HepG2 (cell line): ENCODE measurements around the gene ME3. TPM values are rescaled to one million over a fixed set of nuclear protein-coding genes. Genes with fewer than 3 reads are reported as not detected.
A peak's percentile ranks its signal among the peaks of the same experiment; 100 is the strongest.

Source experiments
- AGO2 ChIP-seq: fragments of 200-400 bp; formaldehyde crosslinking; optimal IDR thresholded peaks from 2 replicates; pipeline ENCODE3; 2017; ENCODE audit warnings: mild to moderate bottlenecking, low read depth, low read length, moderate library complexity
- ELF4 ChIP-seq: sonication (generic); formaldehyde crosslinking; IDR thresholded peaks from 2 replicates; pipeline ENCODE4 v1.5.0; 2020; ENCODE audit warnings: missing genetic modification reagents, mild to moderate bottlenecking, moderate library complexity, borderline replicate concordance
- FOXA3 ChIP-seq: IDR thresholded peaks from 2 replicates; pipeline ENCODE4 v1.6.1; 2016; ENCODE audit warnings: missing genetic modification reagents, missing compliant biosample characterization
- GTF3A ChIP-seq: sonication (generic); formaldehyde crosslinking; conservative IDR thresholded peaks from 2 replicates; pipeline ENCODE4 v1.4.0; 2020; ENCODE audit warnings: mild to moderate bottlenecking, missing genetic modification reagents
- HNF4A ChIP-seq: sonication (generic); formaldehyde crosslinking; IDR thresholded peaks from 2 replicates; pipeline ENCODE4 v1.4.0; 2020; ENCODE audit warnings: missing genetic modification reagents
- HOXA7 ChIP-seq: sonication (generic); formaldehyde crosslinking; IDR thresholded peaks from 2 replicates; pipeline ENCODE4 v1.8.1; 2022; ENCODE audit warnings: mild to moderate bottlenecking, missing genetic modification reagents, moderate library complexity
- KAT7 ChIP-seq: IDR thresholded peaks from 2 replicates; pipeline ENCODE4 v1.6.1; 2018; ENCODE audit warnings: borderline replicate concordance, missing compliant biosample characterization
- KAT8 ChIP-seq: IDR thresholded peaks from 2 replicates; pipeline ENCODE4 v1.6.1; 2016; ENCODE audit warnings: missing genetic modification reagents, missing compliant biosample characterization
- KDM3A ChIP-seq: IDR thresholded peaks from 2 replicates; pipeline ENCODE4 v1.6.1; 2018; ENCODE audit warnings: low read depth, missing compliant biosample characterization
- KLF9 ChIP-seq: IDR thresholded peaks from 2 replicates; pipeline ENCODE4 v1.6.1; 2016; ENCODE audit warnings: low read depth
- NFIC ChIP-seq: IDR thresholded peaks from 2 replicates; pipeline ENCODE4 v1.6.1; 2012; ENCODE audit warnings: mild to moderate bottlenecking, low read length, inconsistent platforms
- NFRKB ChIP-seq: fragments of 450-650 bp; IDR thresholded peaks from 2 replicates; pipeline ENCODE4 v1.6.1; 2017
- NR2F2 ChIP-seq: IDR thresholded peaks from 2 replicates; pipeline ENCODE4 v1.6.1; 2012; ENCODE audit warnings: low read depth, inconsistent platforms, borderline replicate concordance
- TEAD3 ChIP-seq: optimal IDR thresholded peaks from 2 replicates; pipeline ENCODE3; 2016; ENCODE audit warnings: borderline replicate concordance
- ZBTB20 ChIP-seq: sonication (generic); formaldehyde crosslinking; IDR thresholded peaks from 2 replicates; pipeline ENCODE4 v1.8.1; 2023; ENCODE audit warnings: missing genetic modification reagents, low read depth, mild to moderate bottlenecking, borderline replicate concordance
- ZFP1 ChIP-seq: IDR thresholded peaks from 2 replicates; pipeline ENCODE4 v1.6.1; 2016
- ZNF205 ChIP-seq: IDR thresholded peaks from 2 replicates; pipeline ENCODE4 v1.6.1; 2018; ENCODE audit warnings: missing biosample characterization, missing genetic modification reagents
- ZNF263 ChIP-seq: sonication (generic); formaldehyde crosslinking; IDR thresholded peaks from 2 replicates; pipeline ENCODE4 v1.4.0; 2020; ENCODE audit warnings: missing genetic modification reagents
- ZNF737 ChIP-seq: sonication (generic); formaldehyde crosslinking; IDR thresholded peaks from 2 replicates; pipeline ENCODE4 v1.5.0; 2020; ENCODE audit warnings: missing genetic modification reagents, mild to moderate bottlenecking, borderline replicate concordance
- polyA plus RNA-seq, 8 experiments: library from polyadenylated mRNA; depleted of rRNA in 3 of 8; stranded (reverse) in 7 of 8; unstranded in 1 of 8; fragments of >200 nt; fragmentation: Illumina TruSeq in 4 of 8; extraction: Trizol in 4 of 8; gene quantifications; 2 replicates each; pipeline versions ENCODE4 v1.2.1 to v1.2.3, GENCODE V29; 2011 to 2016; ENCODE audit warnings: low read depth in 4 of 8, missing spikeins in 1 of 8, mixed read lengths in 1 of 8; ENCODE audit not compliant: insufficient read depth in 1 of 8
- total RNA-seq, 5 experiments: library from RNA; depleted of rRNA; stranded (reverse); fragments of >200 nt; fragmentation: Illumina TruSeq; extraction: Trizol; gene quantifications; 2 replicates each; pipeline ENCODE4 v1.2.3, GENCODE V29; 2016; ENCODE audit warnings: low read depth in 1 of 5
- TF ChIP-seq, protein P1 (sequence below): sonication (generic); formaldehyde crosslinking; IDR thresholded peaks from 2 replicates; pipeline ENCODE4 v1.5.1; 2020; ENCODE audit warnings: mild to moderate bottlenecking, moderate library complexity, missing genetic modification reagents
- TF ChIP-seq, protein P2 (sequence below): IDR thresholded peaks from 2 replicates; pipeline ENCODE4 v1.6.1; 2016
- TF ChIP-seq, protein P3 (sequence below): sonication (generic); formaldehyde crosslinking; IDR thresholded peaks from 2 replicates; pipeline ENCODE4 v1.5.1; 2020; ENCODE audit warnings: missing genetic modification reagents, mild to moderate bottlenecking, borderline replicate concordance
- TF ChIP-seq, protein P4 (sequence below): sonication (generic); formaldehyde crosslinking; IDR thresholded peaks from 2 replicates; pipeline ENCODE4 v1.4.0; 2020; ENCODE audit warnings: missing genetic modification reagents

Gene ME3
- total and polyA plus RNA-seq, 2 of the 13 experiments (the other 11 are each of a cell fraction or from before 2014, with no cell fraction given), result not detected

DNA sequence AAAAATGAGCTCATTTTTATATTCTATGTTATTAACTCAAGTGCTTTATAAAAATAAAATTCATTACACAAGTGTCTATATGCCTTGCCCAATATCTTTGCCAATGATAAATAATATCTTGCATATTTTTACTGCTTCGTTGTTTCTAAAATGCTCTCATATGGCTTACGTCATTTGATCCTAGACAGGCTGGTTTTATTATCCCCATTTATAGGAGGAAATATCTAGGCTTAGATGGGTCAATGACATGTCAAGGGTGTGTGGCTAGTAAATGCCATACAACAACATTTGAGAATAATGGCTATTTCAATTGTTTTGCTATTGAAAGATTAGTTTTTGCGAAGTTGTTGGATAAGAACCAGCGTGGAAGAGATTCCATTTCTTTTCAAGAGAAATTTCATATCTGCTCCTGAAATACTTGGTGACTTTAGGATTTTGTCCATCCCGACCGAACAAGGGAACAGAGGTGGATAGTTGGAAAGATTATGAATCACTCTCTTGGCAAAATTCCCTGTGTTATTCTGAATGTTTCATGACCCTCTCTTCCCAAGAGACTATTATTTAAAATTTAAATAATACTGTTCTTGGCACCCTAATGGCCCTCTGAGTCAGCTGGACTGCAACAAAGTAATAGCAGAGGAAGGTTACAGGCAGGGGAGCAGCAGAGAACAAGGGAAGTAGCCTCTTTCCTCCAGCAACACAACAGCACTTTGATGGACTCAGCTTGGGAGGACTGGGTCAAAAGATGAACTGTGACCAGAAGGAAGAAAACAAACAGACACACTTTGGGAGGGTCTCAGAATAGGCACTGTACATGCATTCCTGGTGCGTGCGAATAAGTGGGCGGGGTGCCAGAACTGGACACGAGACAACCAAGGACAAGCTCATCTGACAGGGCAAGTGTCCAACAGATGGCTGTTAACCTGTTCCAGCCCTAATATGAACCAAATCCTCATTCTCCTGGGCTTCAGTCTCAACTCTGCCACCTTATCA lies 94.5 kb downstream of the ME3 start (continued):
- TF ChIP-seq, protein P1, sequence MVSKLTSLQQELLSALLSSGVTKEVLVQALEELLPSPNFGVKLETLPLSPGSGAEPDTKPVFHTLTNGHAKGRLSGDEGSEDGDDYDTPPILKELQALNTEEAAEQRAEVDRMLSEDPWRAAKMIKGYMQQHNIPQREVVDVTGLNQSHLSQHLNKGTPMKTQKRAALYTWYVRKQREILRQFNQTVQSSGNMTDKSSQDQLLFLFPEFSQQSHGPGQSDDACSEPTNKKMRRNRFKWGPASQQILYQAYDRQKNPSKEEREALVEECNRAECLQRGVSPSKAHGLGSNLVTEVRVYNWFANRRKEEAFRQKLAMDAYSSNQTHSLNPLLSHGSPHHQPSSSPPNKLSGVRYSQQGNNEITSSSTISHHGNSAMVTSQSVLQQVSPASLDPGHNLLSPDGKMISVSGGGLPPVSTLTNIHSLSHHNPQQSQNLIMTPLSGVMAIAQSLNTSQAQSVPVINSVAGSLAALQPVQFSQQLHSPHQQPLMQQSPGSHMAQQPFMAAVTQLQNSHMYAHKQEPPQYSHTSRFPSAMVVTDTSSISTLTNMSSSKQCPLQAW (CRISPR knock-in tag), result no peak
- TF ChIP-seq, protein P2, sequence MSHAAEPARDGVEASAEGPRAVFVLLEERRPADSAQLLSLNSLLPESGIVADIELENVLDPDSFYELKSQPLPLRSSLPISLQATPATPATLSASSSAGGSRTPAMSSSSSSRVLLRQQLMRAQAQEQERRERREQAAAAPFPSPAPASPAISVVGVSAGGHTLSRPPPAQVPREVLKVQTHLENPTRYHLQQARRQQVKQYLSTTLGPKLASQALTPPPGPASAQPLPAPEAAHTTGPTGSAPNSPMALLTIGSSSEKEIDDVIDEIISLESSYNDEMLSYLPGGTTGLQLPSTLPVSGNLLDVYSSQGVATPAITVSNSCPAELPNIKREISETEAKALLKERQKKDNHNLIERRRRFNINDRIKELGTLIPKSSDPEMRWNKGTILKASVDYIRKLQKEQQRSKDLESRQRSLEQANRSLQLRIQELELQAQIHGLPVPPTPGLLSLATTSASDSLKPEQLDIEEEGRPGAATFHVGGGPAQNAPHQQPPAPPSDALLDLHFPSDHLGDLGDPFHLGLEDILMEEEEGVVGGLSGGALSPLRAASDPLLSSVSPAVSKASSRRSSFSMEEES (CRISPR knock-in tag), result 0 out of 2 replicates have a peak, but pooled peaks have one; percentile 58
- TF ChIP-seq, protein P3, sequence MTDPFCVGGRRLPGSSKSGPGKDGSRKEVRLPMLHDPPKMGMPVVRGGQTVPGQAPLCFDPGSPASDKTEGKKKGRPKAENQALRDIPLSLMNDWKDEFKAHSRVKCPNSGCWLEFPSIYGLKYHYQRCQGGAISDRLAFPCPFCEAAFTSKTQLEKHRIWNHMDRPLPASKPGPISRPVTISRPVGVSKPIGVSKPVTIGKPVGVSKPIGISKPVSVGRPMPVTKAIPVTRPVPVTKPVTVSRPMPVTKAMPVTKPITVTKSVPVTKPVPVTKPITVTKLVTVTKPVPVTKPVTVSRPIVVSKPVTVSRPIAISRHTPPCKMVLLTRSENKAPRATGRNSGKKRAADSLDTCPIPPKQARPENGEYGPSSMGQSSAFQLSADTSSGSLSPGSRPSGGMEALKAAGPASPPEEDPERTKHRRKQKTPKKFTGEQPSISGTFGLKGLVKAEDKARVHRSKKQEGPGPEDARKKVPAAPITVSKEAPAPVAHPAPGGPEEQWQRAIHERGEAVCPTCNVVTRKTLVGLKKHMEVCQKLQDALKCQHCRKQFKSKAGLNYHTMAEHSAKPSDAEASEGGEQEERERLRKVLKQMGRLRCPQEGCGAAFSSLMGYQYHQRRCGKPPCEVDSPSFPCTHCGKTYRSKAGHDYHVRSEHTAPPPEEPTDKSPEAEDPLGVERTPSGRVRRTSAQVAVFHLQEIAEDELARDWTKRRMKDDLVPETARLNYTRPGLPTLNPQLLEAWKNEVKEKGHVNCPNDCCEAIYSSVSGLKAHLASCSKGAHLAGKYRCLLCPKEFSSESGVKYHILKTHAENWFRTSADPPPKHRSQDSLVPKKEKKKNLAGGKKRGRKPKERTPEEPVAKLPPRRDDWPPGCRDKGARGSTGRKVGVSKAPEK (CRISPR knock-in tag), result no peak
- TF ChIP-seq GTF3A (no peak), ZNF205 (CRISPR knock-in tag) (no peak), TEAD3 (CRISPR knock-in tag) (peak; percentile 68), ZNF737 (CRISPR knock-in tag) (no peak), HOXA7 (CRISPR knock-in tag) (no peak), KLF9 (CRISPR knock-in tag) (no peak), ZFP1 (CRISPR knock-in tag) (no peak), NFIC (no peak), HNF4A (CRISPR knock-in tag) (peak; percentile 20; the same call in 1 of the 2 replicates), NFRKB (no peak), KAT7 (no peak), KDM3A (CRISPR knock-in tag) (no peak), ZBTB20 (CRISPR knock-in tag) (no peak), NR2F2 (no peak), FOXA3 (CRISPR knock-in tag) (peak; percentile 27; the same call in 1 of the 2 replicates), KAT8 (CRISPR knock-in tag) (no peak), AGO2 (no peak), ZNF263 (CRISPR knock-in tag) (no peak), ELF4 (CRISPR knock-in tag) (no peak)
- TF ChIP-seq, protein P4, sequence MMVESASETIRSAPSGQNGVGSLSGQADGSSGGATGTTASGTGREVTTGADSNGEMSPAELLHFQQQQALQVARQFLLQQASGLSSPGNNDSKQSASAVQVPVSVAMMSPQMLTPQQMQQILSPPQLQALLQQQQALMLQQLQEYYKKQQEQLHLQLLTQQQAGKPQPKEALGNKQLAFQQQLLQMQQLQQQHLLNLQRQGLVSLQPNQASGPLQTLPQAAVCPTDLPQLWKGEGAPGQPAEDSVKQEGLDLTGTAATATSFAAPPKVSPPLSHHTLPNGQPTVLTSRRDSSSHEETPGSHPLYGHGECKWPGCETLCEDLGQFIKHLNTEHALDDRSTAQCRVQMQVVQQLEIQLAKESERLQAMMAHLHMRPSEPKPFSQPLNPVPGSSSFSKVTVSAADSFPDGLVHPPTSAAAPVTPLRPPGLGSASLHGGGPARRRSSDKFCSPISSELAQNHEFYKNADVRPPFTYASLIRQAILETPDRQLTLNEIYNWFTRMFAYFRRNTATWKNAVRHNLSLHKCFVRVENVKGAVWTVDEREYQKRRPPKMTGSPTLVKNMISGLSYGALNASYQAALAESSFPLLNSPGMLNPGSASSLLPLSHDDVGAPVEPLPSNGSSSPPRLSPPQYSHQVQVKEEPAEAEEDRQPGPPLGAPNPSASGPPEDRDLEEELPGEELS (CRISPR knock-in tag), result peak; percentile 34; the same call in 1 of the 2 replicates
